Adipose tissue (tissue), 3 donors: ENCODE results near the gene ERAP2. TPM values are rescaled to one million over a fixed set of nuclear protein-coding genes. Genes with fewer than 3 reads are reported as not detected.
"Not testable (repeated sequence)": the region's sequence is repeated elsewhere in the genome, so short reads cannot be mapped to it uniquely, and the experiment has no call there.

ENCODE experiments used
- H3K27ac ChIP-seq: one replicate; pipeline ENCODE4 v1.5.1; 2013; ENCODE audit warnings: low read depth, low read length
- WGBS, 3 donors: extraction: QIAGEN DNeasy Blood & Tissue Kit; methylation state at CpG; one replicate each; pipeline ENCODE4 v1.1.7; 2013; 5-methylcytosine and 5-hydroxymethylcytosine counted together
- polyA plus RNA-seq, 3 donors: library from polyadenylated mRNA; stranded (reverse); fragments of 200-250 nt; gene quantifications; one replicate each; pipeline ENCODE4 v1.2.3, GENCODE V29; 2013
- donor health status: healthy with polysubstance abuse.
- donor health status: Bipolar disorder and iron deficiency.
- donor health status: healthy.

The ERAP2 gene
- polyA plus RNA-seq, 3 donors: 0.77 to 4.0 (median 1.8) TPM

DNA sequence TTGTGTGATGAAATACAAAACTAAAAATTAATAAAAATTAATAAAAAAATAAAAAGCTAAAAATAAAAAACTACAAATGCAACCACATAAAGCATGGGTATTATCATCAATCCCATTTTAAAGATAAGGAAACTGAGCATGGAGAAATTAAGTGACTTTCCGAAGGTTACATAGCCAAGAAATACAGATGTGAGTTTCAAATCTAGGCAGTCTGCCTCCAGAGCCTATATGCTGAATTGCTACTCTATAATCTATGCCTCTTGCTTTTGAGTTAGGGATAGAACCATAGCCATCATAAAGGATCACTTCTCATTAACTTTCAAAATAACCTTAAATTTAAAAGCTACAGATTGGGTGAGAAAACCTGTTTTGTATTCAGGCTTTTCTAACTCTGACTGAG, 18.8 kb upstream of the ERAP2 start:
- H3K27ac ChIP-seq: no peak overlapping the region
- WGBS, 3 donors: 93 to 96% (median 96%) methylated on average over 1 of the region's 1 CpG

DNA sequence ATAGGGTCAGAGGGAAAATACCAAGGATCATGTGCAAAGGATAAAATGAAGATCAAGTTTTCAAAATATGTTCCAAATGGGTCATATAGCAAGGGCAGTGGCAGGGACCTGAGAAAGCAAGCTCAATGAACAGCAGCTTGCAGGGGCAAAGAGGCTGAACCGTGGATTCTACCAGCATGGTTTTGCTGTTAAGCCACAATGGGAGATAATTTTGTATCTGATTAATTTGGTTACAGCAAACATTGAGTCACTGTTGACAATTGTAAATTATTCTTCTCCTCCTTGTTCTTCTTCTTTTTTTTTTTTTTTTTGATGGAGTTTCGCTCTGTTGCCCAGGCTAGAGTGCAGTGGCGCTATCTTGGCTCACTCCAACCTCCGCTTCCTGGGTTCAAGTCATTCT, 18.4 kb upstream of the ERAP2 start:
- no peak overlapping the region for H3K27ac ChIP-seq
- 90 to 94% (median 93%) methylated on average over 4 of the region's 4 CpGs for WGBS, 3 donors

DNA sequence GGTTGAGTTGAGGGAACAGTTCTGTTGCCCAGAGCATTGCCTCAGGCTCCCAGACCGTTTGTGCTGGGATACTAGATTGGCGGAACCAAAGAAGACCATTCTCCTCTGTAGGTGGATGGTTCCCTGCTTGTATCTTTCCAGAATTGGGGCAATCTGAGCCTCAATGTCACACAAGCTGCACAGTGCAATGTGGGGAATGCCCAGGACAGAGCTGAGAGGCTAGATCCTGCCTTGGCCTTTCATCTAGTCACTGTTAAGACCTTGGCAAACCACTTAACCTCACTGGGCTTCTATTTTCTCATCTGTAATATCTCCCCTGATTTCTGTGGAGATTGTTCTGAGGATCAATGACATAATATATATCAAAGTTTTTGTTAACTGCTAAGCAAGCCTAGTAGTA, 16.9 kb upstream of the ERAP2 start:
- 94 to 99% (median 94%) methylated on average over 2 of the region's 2 CpGs for WGBS, 3 donors
- H3K27ac ChIP-seq: no peak overlapping the region

DNA sequence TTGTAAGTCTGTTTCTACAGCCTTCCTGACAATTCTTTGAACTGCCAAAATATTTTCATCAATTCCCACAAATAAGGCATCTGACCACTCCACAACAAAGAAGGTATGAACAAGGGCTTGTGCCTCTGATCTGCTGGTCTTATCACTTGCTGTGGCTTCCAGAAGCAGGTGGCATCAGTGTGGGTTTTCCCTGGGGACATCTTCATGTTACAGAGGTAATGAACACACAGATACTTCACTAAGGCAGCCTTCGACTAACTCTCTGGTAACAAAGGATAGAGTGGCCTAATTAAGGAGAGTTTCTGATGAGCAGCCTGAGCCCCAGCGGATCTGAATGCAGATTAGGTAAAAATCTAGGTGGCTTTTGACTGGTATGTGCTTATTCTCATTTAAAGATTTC, 15.2 kb upstream of the ERAP2 start:
- no peak overlapping the region for H3K27ac ChIP-seq
- 79 to 93% (median 87%) methylated on average over 2 of the region's 2 CpGs for WGBS, 3 donors

DNA sequence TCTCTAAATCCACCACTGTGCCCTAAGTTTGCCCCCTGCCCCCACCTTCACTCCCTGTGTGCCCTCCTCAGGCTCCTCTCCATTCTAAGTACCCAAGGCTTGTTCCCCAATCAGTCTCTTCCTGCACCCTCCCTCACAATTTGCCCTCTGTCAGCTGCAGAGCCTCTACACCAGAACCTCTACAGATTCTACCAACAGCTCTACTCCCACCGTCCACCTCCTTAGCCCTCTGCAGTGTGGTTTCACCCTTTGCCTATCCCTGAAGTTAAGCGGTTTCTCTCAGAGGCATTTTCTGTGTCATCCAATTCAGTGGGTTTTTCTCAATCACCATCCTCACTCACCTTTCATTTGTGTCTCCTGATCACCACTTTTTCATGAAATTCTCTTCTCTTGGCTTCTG, 13.2 kb upstream of the ERAP2 start:
- H3K27ac ChIP-seq: no peak overlapping the region
- WGBS, 3 donors: 82 to 93% (median 93%) methylated on average over 2 of the region's 2 CpGs

DNA sequence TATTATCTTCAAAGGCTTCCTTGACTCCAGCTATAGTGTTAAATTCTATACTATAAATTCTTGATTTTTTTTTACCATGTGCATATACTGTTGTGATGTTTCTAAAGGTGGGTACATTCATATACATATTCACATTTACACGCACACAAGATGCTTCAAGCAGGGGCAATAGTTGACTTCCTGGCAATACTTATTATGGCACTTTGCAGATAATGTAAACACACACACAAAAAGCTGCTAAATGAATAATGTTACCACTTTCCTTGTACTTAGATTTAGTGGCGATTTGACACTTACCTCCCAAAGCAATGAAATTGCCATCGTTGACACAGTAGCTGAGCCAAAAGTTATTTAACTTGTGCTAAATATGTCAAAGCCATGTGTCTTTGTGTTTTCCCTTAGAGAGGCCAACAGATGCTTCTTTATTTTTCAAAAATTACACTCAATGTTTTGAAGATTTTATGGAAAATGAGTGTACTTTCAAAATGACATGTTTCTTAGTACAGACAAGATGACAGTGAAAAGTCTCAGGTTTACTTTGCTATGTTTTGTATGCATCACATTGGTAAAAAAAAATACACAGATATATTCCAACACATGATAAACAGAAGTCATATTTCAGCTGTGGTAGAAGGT, 12.2 kb upstream of the ERAP2 start:
- no peak overlapping the region for H3K27ac ChIP-seq
- WGBS, 3 donors: 61 to 84% (median 73%) methylated on average over 3 of the region's 3 CpGs

DNA sequence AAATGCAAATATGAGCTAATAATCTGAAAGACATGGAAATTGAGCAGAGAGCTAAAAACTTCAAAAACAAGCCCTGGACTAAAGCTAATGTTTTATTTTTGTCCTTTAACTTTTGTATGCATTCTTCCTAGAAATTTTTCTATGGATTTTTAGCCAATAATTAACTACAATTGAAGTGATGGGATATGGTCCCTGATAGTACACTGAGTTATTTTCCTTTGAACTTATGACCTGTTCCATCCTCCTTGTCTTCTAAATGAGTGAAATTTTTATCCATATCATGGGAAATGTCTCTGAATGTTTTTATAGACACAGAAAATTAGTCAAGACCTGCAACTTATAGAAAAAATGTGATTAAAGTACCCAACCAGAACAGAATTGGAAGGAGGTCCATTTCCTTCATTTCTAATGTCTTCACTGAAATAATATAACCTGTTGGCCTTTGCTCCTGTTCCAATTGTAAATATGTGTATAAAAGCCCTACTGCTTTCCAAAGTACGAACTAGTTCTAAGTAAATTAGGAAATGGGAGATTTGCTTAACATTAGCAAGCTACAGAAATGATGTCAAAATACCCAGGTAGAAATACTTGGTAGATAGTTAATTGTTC, 11.3 kb upstream of the ERAP2 start:
- H3K27ac ChIP-seq: no peak overlapping the region
- 76 to 79% (median 77%) methylated on average over 1 of the region's 1 CpG for WGBS, 3 donors

DNA sequence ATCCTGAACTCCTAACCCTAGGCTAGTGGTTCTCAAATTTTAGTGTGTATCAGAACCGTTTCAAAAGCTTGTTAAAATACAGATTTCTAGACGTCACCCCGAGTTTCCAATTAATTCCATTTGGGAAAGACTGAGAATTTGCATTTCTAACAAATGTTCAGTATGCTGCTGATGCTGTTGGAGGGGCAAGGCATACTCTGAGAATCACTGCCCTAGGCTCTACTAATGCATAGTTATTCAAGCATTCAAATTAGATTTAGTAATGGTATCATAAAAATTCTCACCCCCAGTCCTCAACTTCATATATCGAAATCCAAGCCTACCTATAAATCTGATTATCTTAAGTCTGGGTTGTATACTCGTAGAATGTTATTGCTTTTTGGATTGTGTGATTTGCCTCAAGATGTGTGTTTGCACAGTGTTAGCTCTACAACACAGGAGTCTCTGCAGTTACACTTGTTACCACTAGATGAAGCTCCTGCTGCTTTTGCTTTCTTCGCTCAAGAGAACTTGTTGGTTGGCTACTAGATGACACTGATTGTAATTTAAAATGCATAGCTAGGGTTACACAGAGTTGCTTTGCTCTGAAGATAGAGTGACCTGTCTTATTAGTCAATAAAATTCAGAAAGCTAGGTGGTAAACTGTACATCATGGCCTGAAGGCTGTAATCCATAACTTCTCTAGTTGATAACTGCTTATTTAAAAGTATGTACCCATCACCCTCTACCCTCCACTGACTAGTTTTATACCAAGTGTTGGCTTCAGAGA, 7.5 kb upstream of the ERAP2 start:
- 47 to 63% (median 63%) methylated on average over 6 of the region's 6 CpGs for WGBS, 3 donors
- H3K27ac ChIP-seq: no peak overlapping the region

DNA sequence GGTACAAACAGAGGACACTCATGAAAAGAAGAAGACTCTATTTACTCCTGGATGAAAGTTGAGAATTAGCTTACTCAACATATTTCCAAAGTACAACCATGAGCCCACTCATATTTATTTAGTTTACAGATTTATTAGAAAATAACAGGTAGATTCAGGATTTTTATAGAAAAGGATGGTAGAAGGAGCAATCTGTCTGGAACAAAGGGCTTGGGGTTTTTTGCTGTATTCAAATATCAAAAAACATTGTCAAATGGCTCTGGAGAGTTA, 7.0 kb upstream of the ERAP2 start:
- H3K27ac ChIP-seq: no peak overlapping the region

DNA sequence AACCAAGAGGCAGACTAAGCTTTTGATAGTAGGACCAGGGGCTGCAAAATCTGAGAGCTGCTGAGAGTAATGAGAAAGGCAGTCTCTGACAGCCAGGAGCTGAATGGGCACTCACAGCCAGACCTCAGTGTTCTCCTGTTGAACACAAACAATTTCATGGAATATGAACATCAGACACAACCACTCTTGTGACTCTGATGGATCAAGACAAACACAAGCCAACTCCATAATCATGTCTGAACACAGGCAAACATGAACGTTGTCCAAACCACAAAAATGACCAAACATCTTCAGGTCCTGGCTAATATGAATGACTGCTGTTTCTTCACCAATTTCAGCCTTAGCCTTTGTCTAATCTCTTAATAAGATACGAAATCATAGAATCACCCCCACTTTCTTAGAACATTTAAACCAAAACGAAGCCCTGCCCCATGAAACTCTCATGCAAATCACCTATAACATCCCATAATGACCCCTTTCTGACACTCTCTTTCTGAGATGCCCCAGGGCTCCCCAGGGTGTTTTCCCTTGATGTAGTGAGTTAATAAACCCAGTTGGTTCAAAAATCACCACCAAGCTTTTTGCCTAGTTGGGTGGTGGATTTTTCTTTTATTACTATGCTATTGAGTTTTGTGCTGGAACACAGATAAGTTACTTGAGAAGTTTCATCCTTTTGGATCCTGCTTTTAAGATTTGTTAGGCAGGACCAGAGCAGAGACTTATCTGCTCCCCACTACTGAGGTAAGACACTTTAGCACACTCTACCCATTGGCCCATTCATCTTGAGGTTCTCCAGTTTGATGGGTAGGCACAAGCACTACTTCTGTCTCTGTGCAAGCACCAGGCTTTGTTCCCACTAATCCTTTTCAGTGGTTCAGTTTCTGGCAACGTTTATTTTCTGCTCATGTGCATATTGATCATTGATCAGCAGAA, 5.9 kb upstream of the ERAP2 start:
- no peak overlapping the region for H3K27ac ChIP-seq
- 52 to 63% (median 62%) methylated on average over 4 of the region's 4 CpGs for WGBS, 3 donors

DNA sequence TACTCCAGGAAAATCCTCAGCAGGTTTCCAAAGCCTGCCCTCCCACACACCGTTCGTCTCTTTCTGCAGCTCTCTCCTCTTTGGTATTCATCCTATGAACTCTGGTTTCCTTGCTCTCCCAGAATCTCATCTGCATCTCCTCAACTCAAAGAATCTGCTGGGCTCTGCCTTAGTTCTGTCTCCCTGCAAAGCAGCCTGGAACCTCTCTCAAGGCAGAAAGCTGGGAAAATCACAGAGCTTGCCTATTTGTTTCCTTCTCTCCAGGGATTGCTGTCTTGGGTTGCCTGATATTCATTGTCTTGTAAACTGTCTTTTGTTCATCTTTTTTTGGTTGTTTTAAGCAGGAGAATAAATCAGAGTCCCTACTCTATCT, 5.3 kb upstream of the ERAP2 start:
- 79 to 85% (median 85%) methylated on average over 2 of the region's 2 CpGs for WGBS, 3 donors
- H3K27ac ChIP-seq: no peak overlapping the region

DNA sequence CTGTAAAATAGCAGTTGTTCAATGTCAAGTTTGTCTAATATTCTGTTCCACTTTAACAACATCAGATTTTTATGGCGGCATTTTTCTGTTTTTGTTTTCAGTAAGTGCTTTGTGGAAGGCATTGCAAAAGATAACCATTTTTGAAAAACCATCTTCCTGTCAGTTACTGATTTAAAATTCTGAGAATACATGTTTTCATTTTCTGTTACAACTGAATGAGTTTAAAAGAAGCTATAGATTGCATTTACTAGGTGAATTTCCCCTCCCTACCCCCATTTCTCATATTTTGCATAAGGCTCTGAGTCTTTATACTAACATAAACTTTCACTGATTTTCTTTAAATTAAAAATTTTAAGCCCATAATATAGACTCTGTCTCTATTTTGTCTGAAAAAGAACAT, 4.6 kb upstream of the ERAP2 start:
- 66 to 87% (median 83%) methylated on average over 1 of the region's 1 CpG for WGBS, 3 donors
- no peak overlapping the region for H3K27ac ChIP-seq

DNA sequence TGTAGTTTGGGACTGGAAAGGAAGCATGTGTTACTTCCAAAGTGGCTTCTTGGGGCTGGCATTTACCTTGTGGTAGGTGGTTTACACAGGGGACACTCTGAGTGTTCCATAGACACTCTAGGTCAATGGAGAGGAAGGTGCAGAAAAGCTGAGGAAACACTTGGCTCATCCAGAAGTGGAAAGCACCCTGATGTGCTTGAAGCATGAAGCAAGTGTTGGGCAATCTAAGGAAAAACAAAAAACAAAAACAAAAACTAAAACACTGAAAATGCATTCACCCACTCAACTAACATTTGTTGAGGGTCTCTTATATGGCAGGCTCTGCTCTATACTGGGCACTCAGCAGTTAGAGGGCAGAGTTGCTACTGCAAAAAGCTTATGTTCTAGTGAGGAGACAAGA, 2.9 kb upstream of the ERAP2 start:
- no peak overlapping the region for H3K27ac ChIP-seq

DNA sequence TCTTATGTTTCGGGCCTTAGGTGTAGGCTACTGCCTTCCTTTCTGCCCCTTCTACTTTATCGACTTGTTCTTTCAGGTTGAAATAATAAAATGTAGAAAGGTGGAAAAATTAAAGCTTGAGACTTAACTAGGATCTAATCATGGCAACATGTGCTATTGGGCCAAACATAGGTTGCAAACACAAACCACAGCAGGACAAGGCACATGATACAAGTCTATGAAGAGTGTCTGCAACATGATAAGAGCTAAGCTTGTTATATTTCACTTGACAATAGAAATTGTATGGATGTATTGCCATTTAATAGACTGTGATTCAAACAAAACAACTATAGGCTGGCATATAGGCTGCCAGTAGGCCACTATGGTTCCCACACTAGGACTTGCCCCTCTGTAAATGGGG, 1.7 kb upstream of the ERAP2 start:
- WGBS, 3 donors: 94 to 100% (median 96%) methylated on average over 2 of the region's 2 CpGs
- no peak overlapping the region for H3K27ac ChIP-seq

DNA sequence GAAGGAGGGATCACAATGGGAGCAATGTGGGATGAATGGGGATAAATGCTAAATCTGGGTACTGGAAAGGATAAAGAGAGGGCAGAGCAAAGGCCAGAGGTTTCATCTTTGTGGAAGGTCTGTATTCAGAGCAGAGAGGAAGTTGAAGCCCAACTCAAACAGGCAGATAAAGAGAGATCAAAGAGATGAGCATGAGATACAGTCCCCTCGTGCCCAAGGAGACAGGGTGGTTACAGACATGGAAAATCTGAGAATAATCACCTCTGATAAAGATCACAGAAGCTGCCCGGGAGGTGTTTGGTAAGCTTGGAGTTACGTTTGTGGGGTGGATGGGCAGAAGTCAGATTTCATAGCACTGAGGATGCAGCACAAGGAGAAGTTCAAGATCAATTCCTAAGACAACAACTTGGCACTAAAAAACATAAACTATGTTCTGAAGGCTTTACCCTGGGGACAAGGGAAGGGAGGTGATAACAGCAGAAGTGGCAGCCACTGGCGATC, 459 bp upstream of the ERAP2 start:
- no peak overlapping the region for H3K27ac ChIP-seq
- 0 to 3% (median 2%) methylated on average over 4 of the region's 4 CpGs for WGBS, 3 donors

DNA sequence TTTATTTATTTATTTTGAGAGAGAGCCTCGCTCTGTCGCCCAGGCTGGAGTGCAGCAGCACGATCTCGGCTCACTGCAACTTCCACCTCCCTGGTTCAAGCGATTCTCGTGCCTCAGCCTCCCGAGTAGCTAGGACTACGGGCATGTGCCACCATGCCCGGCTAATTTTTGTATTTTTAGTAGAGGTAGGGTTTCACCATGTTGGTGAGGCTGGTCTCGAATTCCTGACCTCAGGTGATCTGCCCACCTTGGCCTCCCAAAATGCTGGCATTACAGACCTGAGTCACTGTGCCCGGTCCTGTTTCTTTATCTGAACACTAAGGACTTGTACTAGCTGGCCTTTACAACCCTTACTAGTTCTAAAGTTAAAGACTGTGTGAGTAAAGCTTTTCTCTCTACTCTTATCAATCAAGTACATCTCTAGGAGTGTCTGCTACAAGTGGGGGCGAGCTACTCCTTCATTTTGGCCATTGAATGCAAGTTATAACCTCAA, 723 bp downstream of the ERAP2 start:
- WGBS, 3 donors: 7 to 63% (median 9%) methylated on average over 12 of the region's 12 CpGs
- not testable (repeated sequence) for H3K27ac ChIP-seq

DNA sequence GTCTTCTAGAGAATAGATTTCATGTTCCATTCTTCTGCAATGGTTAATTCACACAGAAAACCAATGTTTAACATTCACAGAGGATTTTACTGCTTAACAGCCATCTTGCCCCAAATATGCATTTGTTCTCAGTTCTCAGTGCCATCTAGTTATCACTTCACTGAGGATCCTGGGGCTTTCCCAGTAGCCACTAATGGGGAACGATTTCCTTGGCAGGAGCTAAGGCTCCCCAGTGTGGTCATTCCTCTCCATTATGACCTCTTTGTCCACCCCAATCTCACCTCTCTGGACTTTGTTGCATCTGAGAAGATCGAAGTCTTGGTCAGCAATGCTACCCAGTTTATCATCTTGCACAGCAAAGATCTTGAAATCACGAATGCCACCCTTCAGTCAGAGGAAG, 3.4 kb downstream of the ERAP2 start:
- H3K27ac ChIP-seq: no peak overlapping the region
- 65 to 81% (median 80%) methylated on average over 3 of the region's 3 CpGs for WGBS, 3 donors

DNA sequence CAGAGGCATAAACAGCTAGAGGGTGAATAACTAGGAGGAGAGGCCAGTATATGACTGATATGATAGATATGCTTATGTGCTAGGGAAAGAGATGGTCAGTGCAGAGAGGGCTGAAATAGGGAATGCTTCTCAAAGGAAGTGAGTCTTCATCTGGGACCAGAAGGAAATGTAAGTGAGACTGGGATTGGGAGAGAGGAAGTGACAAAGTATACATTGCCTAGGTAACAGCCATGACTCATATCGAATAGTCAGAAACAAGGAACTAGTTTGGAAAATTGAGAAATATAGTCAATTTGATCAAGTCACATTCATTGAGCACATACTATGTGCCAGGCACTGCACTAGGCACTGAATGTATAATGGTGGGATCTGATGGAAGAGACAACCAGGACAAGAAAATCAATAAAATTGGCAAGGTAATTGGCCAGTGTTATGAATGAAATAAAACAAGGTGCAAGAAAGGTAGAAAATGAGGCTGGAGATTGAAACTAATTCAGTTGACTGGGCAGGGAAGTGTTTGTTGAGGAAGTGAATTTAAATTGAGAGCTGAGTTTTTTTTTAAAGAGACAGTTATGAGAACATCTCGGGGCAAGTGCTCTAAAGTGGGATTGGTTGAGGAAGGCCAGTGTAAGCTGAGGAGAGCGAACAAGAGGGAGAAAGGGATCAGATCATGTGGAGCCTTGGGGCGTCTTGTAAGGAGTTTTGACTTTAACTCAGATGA, 4.3 kb downstream of the ERAP2 start:
- no peak overlapping the region for H3K27ac ChIP-seq
- WGBS, 3 donors: 78 to 87% (median 80%) methylated on average over 4 of the region's 4 CpGs
